Activated T-helper 1 cell treated with anti-CD3 and anti-CD28 coated beads, Interleukin-12 subunit alpha, Interleukin-12 subunit beta, Interleukin-2, Interleukin-4 antibody, amounts not matched to agents 30 ng/mL and 10 ng/mL and 1 ng/mL, durations not matched to agents 14 hours and 24 hours and 36 hours (primary cell): Measurements from ENCODE around the gene RUFY3. TPM values are rescaled to one million over a fixed set of nuclear protein-coding genes. Genes with fewer than 3 reads are reported as not detected.

ENCODE experiments used
- DNase-seq: peaks from one replicate; pipeline ENCODE4 v3.0.0; 2021; ENCODE audit warnings: low spot score
- H3K27ac Mint-ChIP-seq: one replicate; pipeline ENCODE4 v1.8.0; 2021; ENCODE audit warnings: mild to moderate bottlenecking, mixed read lengths
- H3K27me3 Mint-ChIP-seq: one replicate; pipeline ENCODE4 v1.8.0; 2022; ENCODE audit warnings: mild to moderate bottlenecking, moderate library complexity, mixed read lengths; ENCODE audit not compliant: insufficient read depth
- H3K36me3 Mint-ChIP-seq: one replicate; pipeline ENCODE4 v1.8.0; 2021; ENCODE audit warnings: low read depth, mixed read lengths
- H3K4me1 Mint-ChIP-seq: one replicate; pipeline ENCODE4 v1.8.0; 2021; ENCODE audit warnings: low read depth, mixed read lengths
- H3K4me3 Mint-ChIP-seq: one replicate; pipeline ENCODE4 v1.8.0; 2021; ENCODE audit warnings: mild to moderate bottlenecking, moderate library complexity, mixed read lengths
- H3K9me3 Mint-ChIP-seq: one replicate; pipeline ENCODE4 v1.8.0; 2021; ENCODE audit warnings: mixed read lengths
- intact Hi-C: fragments of 100-400 bp; cut with micrococcal nuclease; formaldehyde crosslinking; loops from one replicate; pipeline ENCODE4 v1.15.1; 2024
- total RNA-seq: library from RNA; stranded (reverse); gene quantifications from 2 replicates; pipeline ENCODE4 v1.2.3, GENCODE V29; 2022

The RUFY3 gene
- total RNA-seq, 1 donor from 2014 or later: 12.5 TPM

DNA sequence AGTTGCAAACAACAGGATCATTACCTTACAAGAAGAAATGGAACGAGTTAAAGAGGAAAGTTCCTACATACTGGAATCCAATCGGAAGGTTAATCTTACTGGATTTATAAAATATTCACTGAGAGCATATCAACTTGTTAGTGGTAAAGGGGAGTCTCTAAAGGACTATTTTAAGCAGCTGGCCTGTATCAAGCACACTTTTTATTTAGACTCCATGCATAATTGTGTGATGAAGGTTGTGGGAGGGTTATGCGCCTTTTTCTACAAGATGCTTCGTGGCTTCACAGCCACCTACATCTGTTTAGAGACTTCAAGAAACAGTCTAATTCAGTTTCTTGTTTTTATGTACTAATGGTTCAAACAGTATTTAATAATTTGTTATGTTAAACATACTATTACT lies 61.3 kb downstream of the RUFY3 start:
- Mint-ChIP-seq H3K9me3 (no peaks in the 10 kb centered on the region), H3K36me3 (no peaks in the 10 kb centered on the region), H3K27ac (no peak overlapping the region), H3K27me3 (no peaks in the 10 kb centered on the region), H3K4me3 (no peak overlapping the region), H3K4me1 (no peaks in the 10 kb centered on the region)
- DNase-seq: no peak
- intact Hi-C loops: no loop called here

- intact Hi-C loops: no loop called here
- Mint-ChIP-seq H3K27ac (no peak overlapping the region), H3K4me3 (no peak overlapping the region), H3K9me3 (no peaks in the 10 kb centered on the region), H3K27me3 (no peaks in the 10 kb centered on the region), H3K36me3 (peaks cover 1% of the 10 kb centered on the region), H3K4me1 (no peaks in the 10 kb centered on the region)
- no peak for DNase-seq
Measured at GRCh38 chr4:70787496-70787895, 65.7 kb downstream of the RUFY3 start.

- H3K27me3 Mint-ChIP-seq: no peaks in the 10 kb centered on the region
- H3K4me3 Mint-ChIP-seq: no peak overlapping the region
- peaks cover 1% of the 10 kb centered on the region for H3K36me3 Mint-ChIP-seq
- H3K4me1 Mint-ChIP-seq: no peaks in the 10 kb centered on the region
- intact Hi-C loops: no loop called here
- no peak overlapping the region for H3K27ac Mint-ChIP-seq
- DNase-seq: no peak
- no peaks in the 10 kb centered on the region for H3K9me3 Mint-ChIP-seq
Measured at GRCh38 chr4:70788733-70789132, 67.0 kb downstream of the RUFY3 start.

GRCh38 chr4:70793626-70794025 lies 71.9 kb downstream of the RUFY3 start:
- intact Hi-C loops: no loop called here
- no peak overlapping the region for H3K27ac Mint-ChIP-seq
- no peaks in the 10 kb centered on the region for H3K36me3 Mint-ChIP-seq
- H3K27me3 Mint-ChIP-seq: no peaks in the 10 kb centered on the region
- H3K4me3 Mint-ChIP-seq: no peak overlapping the region
- no peaks in the 10 kb centered on the region for H3K4me1 Mint-ChIP-seq
- DNase-seq: no peak
- H3K9me3 Mint-ChIP-seq: no peaks in the 10 kb centered on the region

GRCh38 chr4:70801265-70801809 lies 79.6 kb downstream of the RUFY3 start:
- Mint-ChIP-seq H3K4me1 (peaks cover 21% of the 10 kb centered on the region), H3K36me3 (no peaks in the 10 kb centered on the region), H3K27ac (peak overlapping the region; percentile 33), H3K4me3 (no peak overlapping the region), H3K27me3 (no peaks in the 10 kb centered on the region), H3K9me3 (no peaks in the 10 kb centered on the region)
- DNase-seq: peak; percentile 1
- intact Hi-C loops: loop anchor here (1.0 to 5.0 kb wide), 7 partner anchors 36 to 184 kb away; partner anchors contain the start of genes GRSF1 and UTP3

GRCh38 chr4:70802928-70803580 lies 81.3 kb downstream of the RUFY3 start:
- no peaks in the 10 kb centered on the region for H3K27me3 Mint-ChIP-seq
- intact Hi-C loops: loop anchor here (5.0 kb wide), 3 partner anchors 34 to 186 kb away; partner anchors contain the start of gene GRSF1
- no peaks in the 10 kb centered on the region for H3K9me3 Mint-ChIP-seq
- H3K4me1 Mint-ChIP-seq: peaks cover 21% of the 10 kb centered on the region
- peaks cover 2% of the 10 kb centered on the region for H3K36me3 Mint-ChIP-seq
- no peak overlapping the region for H3K27ac Mint-ChIP-seq
- no peak overlapping the region for H3K4me3 Mint-ChIP-seq
- no peak for DNase-seq

- H3K27ac Mint-ChIP-seq: no peak overlapping the region
- DNase-seq: no peak
- H3K4me1 Mint-ChIP-seq: peaks cover under 1% of the 10 kb centered on the region
- no peaks in the 10 kb centered on the region for H3K9me3 Mint-ChIP-seq
- H3K36me3 Mint-ChIP-seq: peaks cover 5% of the 10 kb centered on the region
- intact Hi-C loops: no loop called here
- no peak overlapping the region for H3K4me3 Mint-ChIP-seq
- no peaks in the 10 kb centered on the region for H3K27me3 Mint-ChIP-seq
Measured at GRCh38 chr4:70808151-70808550, 86.4 kb downstream of the RUFY3 start.

GRCh38 chr4:70815370-70815769 lies 93.6 kb downstream of the RUFY3 start:
- Mint-ChIP-seq H3K27me3 (no peaks in the 10 kb centered on the region), H3K36me3 (peaks cover 22% of the 10 kb centered on the region), H3K9me3 (no peaks in the 10 kb centered on the region), H3K4me3 (no peak overlapping the region), H3K4me1 (peaks cover 8% of the 10 kb centered on the region), H3K27ac (no peak overlapping the region)
- DNase-seq: no peak
- intact Hi-C loops: loop anchor here (5.0 kb wide), 1 partner anchor 87 kb away; the partner anchor contains the start of gene MOB1B

DNA sequence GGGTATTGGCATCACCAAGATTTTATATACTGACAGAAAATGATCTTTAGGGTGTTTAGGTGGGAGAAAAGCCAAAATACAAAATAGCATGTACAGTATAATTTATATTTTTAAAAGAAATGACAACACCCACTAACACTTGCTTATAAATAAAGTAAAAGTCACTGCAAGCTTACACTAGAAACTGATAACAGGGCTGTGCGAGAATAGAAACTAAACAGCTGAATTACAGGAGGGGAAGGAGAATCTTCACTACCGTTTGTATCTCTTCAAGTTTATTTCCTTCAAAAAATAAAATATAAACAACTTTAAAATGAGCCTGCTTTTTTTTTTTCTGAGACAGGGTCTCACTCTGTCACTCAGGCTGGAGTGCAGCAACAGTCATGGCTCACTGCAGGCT lies 95.1 kb downstream of the RUFY3 start:
- H3K27ac Mint-ChIP-seq: no peak overlapping the region
- intact Hi-C loops: loop anchor here (5.0 kb wide), 1 partner anchor 85 kb away; the partner anchor contains the start of gene MOB1B
- H3K27me3 Mint-ChIP-seq: no peaks in the 10 kb centered on the region
- DNase-seq: no peak
- no peak overlapping the region for H3K4me3 Mint-ChIP-seq
- H3K4me1 Mint-ChIP-seq: peaks cover 8% of the 10 kb centered on the region
- H3K9me3 Mint-ChIP-seq: no peaks in the 10 kb centered on the region
- peaks cover 27% of the 10 kb centered on the region for H3K36me3 Mint-ChIP-seq

- intact Hi-C loops: loop anchor here (5.0 kb wide), 1 partner anchor 84 kb away; the partner anchor contains the start of gene MOB1B
- Mint-ChIP-seq H3K27me3 (no peaks in the 10 kb centered on the region), H3K9me3 (no peaks in the 10 kb centered on the region), H3K4me3 (no peak overlapping the region), H3K4me1 (peaks cover 8% of the 10 kb centered on the region), H3K36me3 (peaks cover 34% of the 10 kb centered on the region), H3K27ac (no peak overlapping the region)
- no peak for DNase-seq
Measured at GRCh38 chr4:70818173-70818855, 96.5 kb downstream of the RUFY3 start.

DNA sequence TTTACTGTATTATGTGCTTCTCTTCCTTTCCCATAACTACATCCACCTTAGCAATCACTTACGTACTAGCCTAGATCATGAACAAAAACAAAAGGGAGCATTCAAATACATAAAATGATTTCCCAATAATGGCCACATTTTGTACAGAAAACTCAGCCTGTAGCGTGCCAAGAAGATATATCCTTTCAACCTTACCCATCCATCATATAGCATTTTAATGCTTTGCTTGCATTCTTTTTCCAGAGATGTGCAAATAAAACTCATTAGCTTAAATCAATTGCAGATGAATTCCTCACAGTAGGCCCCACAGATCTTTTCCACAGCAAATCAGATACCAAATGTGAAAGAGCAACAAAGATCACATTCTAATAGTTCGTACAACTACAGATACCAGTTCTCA lies 97.2 kb downstream of the RUFY3 start:
- H3K36me3 Mint-ChIP-seq: peaks cover 35% of the 10 kb centered on the region
- H3K27ac Mint-ChIP-seq: peak overlapping the region; percentile 9
- H3K27me3 Mint-ChIP-seq: no peaks in the 10 kb centered on the region
- H3K4me1 Mint-ChIP-seq: peaks cover 8% of the 10 kb centered on the region
- DNase-seq: no peak
- no peak overlapping the region for H3K4me3 Mint-ChIP-seq
- intact Hi-C loops: loop anchor here (5.0 kb wide), 1 partner anchor 83 kb away; the partner anchor contains the start of gene MOB1B
- no peaks in the 10 kb centered on the region for H3K9me3 Mint-ChIP-seq

DNA sequence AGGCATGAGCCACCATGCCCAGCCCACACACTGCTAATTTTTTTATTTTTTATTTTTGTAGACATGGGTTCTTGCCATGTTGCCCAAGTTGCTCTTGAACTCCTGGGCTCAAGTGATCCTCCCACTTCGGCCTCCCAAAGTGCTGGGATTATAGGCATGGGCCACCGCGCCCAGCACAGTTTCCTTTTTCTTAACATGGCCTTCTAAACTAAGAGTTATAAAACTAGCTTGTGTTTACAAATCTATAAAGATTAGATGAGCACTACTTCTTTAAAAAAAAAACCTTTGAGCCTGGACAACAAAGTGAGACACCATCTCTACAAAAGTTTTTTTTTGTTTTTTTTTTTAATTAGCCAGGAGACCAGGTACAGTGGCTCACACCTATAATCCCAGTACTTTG lies 107.3 kb downstream of the RUFY3 start:
- Mint-ChIP-seq H3K36me3 (peaks cover 56% of the 10 kb centered on the region), H3K27ac (no peak overlapping the region), H3K4me3 (no peak overlapping the region), H3K9me3 (no peaks in the 10 kb centered on the region), H3K4me1 (peaks cover 10% of the 10 kb centered on the region), H3K27me3 (no peaks in the 10 kb centered on the region)
- no peak for DNase-seq
- intact Hi-C loops: no loop called here

- Mint-ChIP-seq H3K9me3 (no peaks in the 10 kb centered on the region), H3K27ac (no peak overlapping the region), H3K27me3 (no peaks in the 10 kb centered on the region), H3K4me1 (peaks cover 10% of the 10 kb centered on the region), H3K4me3 (no peak overlapping the region), H3K36me3 (peaks cover 54% of the 10 kb centered on the region)
- intact Hi-C loops: no loop called here
- DNase-seq: no peak
Measured at GRCh38 chr4:70829492-70829891, 107.7 kb downstream of the RUFY3 start.
